HG03060 (cell line): Measurements from ENCODE around the gene FLNC.

Experiments used
- ATAC-seq: cut with Tn5 transposase; IDR thresholded peaks from one replicate; pipeline ENCODE4 v1.9.1; 2021; ENCODE audit warnings: low read depth, moderate number of reproducible peaks; ENCODE audit not compliant: unreplicated experiment

FLNC gene, protein sequence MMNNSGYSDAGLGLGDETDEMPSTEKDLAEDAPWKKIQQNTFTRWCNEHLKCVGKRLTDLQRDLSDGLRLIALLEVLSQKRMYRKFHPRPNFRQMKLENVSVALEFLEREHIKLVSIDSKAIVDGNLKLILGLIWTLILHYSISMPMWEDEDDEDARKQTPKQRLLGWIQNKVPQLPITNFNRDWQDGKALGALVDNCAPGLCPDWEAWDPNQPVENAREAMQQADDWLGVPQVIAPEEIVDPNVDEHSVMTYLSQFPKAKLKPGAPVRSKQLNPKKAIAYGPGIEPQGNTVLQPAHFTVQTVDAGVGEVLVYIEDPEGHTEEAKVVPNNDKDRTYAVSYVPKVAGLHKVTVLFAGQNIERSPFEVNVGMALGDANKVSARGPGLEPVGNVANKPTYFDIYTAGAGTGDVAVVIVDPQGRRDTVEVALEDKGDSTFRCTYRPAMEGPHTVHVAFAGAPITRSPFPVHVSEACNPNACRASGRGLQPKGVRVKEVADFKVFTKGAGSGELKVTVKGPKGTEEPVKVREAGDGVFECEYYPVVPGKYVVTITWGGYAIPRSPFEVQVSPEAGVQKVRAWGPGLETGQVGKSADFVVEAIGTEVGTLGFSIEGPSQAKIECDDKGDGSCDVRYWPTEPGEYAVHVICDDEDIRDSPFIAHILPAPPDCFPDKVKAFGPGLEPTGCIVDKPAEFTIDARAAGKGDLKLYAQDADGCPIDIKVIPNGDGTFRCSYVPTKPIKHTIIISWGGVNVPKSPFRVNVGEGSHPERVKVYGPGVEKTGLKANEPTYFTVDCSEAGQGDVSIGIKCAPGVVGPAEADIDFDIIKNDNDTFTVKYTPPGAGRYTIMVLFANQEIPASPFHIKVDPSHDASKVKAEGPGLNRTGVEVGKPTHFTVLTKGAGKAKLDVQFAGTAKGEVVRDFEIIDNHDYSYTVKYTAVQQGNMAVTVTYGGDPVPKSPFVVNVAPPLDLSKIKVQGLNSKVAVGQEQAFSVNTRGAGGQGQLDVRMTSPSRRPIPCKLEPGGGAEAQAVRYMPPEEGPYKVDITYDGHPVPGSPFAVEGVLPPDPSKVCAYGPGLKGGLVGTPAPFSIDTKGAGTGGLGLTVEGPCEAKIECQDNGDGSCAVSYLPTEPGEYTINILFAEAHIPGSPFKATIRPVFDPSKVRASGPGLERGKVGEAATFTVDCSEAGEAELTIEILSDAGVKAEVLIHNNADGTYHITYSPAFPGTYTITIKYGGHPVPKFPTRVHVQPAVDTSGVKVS (N-terminal part only)

DNA sequence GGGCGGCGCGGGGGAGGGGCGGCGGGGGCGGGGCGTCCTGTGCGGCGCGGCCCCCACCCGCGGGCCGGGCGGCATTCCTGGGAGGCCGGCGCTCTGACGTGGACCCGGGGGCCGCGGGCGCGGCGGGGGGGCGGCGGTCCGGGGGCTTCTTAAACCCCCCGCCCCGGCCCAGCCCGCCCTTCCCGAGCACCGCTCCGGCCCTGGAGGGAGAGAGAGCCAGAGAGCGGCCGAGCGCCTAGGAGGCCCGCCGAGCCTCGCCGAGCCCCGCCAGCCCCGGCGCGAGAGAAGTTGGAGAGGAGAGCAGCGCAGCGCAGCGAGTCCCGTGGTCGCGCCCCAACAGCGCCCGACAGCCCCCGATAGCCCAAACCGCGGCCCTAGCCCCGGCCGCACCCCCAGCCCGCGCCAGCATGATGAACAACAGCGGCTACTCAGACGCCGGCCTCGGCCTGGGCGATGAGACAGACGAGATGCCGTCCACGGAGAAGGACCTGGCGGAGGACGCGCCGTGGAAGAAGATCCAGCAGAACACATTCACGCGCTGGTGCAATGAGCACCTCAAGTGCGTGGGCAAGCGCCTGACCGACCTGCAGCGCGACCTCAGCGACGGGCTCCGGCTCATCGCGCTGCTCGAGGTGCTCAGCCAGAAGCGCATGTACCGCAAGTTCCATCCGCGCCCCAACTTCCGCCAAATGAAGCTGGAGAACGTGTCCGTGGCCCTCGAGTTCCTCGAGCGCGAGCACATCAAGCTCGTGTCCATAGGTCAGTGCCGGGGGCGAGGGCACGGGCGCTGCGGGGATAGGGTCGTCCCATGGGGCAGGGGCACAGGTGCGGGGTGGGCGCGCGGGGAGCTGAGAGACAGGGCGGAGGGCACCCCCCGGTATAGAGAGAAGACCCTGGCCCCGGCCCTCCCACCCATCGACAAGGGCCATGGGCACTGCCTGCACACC, at the start of gene FLNC:
TSS of gene FLNC (plus strand) at position 176 of the 947 bp plus-strand sequence. CDS start at position 408, 232 bp downstream.
- ATAC-seq = no peak

GRCh38 chr7:128781126-128781525, 49.1 kb upstream of the FLNC start:
- no peak for ATAC-seq

- ATAC-seq = no peak
Measured at GRCh38 chr7:128781851-128782250, 48.4 kb upstream of the FLNC start.

GRCh38 chr7:128783143-128783861, 46.9 kb upstream of the FLNC start:
- no peak for ATAC-seq

DNA sequence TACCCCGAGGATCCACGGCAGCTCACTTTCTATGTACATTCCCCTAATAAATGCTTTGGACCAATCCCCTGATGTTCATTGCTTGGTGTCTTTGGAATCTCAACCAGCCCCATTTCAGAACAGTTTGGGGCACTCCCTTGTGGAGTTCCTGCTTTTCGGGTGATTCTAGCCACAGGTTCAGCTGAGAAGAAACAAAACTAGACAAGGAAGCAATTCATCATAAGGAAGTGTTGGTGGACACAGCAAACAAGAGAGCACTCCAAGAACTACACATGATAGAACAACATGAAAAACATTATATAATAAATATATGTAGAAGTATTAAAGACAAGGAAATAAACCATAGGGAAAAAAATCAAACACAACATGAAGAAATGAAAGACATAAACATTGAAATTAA, 44.5 kb upstream of the FLNC start:
- ATAC-seq = no peak

- ATAC-seq = no peak
Measured at GRCh38 chr7:128788446-128789412, 41.5 kb upstream of the FLNC start.

- ATAC-seq = no peak
Measured at GRCh38 chr7:128790315-128791041, 39.7 kb upstream of the FLNC start.

DNA sequence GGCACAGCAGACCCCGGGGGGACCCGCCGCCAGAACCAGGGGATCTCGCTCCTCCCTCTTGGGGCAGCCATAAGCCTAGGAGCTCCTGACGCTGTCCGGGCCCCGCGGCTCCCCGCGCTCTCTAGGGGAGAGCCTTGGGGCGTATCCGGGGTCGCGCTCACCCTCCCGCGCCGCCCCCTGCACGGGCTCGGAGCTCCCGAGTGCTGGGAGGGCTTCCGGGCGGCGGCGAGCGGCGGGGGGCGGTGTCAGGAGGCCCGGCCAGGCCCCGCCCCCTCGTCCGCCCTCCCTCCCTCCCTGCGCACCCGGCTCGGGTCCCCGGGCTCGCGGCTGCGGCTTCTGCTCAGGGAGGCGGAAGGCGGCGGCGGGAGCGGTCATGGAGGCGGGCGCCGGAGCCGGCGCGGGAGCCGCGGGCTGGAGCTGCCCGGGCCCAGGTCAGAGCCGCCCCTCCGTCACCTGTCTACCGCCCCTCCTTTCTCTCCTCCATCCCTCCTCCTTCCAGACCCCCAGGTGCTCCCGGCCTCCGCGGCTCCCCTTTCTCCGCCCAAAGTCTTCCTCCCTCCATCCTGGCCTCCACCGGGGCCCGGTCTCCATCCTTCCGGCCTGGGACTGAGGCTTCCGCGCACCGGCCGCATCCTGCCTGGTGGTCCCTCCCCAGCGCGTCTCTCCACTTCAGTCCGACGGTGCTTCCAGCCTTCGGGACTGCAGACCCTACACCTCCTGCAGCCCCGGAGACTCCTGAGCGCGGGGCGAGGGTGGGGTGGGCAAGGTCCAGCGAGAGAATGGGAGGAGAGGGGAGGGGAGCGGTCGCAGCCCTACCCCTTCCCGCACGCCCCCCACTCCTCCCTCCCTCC, 38.9 kb upstream of the FLNC start, which contains the start of gene CCDC136:
TSS of gene CCDC136 (plus strand) at position 848 of the 851 bp plus-strand sequence. CDS start 444 bp downstream, outside the sequence.
- no peak for ATAC-seq

- ATAC-seq = no peak
Measured at GRCh38 chr7:128791972-128792327, 38.3 kb upstream of the FLNC start.

DNA sequence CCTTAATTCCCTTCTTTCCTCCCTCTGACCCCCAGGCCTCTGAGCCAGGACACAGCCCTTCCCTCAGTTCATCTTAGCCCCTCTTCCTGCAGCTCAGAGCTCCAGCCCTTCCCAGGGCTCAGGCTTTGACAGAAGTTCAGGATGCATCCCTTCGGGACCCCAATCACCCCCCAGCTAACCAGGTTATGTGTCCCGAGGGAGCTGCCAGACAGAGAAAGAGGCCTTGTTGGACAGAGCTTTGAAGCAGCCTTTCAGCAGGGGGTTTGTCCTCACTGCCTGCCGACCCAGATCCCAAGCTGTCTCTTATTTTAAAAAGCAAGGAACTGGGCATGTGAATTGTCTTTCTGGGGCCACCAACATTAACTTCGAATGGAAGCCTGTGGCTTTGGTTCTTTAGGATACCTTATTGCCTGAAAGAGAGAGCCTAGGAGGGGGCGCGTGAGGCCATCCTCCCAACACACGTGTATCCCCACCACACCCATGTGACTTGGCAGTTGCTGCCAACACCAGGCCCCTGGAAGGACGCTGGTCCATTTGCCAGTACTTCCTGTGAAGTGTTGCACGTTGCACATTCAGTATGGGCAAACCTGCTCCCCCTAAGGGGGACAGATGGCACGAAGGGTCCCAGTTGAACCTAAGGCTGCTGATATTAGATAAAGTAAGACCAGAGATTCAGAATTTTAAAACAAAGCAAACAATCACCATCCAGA, 37.6 kb upstream of the FLNC start:
- ATAC-seq = no peak

- no peak for ATAC-seq
Measured at GRCh38 chr7:128793181-128793547, 37.0 kb upstream of the FLNC start.

DNA sequence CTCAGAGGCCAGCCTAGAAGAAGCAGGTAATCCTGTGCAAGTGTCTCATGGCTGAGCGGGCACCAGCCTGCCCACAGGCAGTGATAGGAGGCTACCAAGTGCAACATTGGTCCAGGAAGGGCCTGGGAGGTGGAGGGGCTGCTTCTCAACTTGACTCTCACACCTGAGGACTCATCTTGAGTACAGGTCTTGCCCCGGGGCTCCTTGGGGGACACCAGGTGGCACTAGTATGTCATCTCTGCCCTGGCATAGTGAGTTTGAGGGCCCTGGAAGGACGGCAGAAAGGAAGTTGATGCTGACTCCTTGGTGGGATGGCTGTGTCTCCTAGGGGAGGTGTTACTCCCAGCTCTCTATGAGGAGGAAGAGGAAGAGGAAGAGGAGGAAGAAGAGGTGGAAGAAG, 36.2 kb upstream of the FLNC start:
- ATAC-seq = no peak

DNA sequence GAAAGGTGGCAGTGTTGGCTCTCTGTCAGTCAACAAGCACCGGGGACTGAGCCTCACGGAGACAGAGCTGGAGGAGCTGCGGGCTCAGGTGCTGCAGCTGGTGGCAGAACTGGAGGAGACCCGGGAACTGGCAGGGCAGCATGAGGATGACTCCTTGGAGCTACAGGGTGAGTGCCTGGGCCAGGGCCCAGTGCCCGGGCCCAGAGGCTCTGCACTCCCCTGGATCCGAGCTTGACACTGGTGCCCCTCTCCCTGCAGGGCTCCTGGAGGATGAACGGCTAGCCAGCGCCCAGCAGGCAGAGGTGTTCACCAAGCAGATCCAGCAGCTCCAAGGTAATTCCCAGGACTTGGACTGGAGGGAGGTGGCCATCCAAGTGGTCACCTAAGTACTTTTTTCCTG, 35.8 kb upstream of the FLNC start:
- ATAC-seq = no peak

DNA sequence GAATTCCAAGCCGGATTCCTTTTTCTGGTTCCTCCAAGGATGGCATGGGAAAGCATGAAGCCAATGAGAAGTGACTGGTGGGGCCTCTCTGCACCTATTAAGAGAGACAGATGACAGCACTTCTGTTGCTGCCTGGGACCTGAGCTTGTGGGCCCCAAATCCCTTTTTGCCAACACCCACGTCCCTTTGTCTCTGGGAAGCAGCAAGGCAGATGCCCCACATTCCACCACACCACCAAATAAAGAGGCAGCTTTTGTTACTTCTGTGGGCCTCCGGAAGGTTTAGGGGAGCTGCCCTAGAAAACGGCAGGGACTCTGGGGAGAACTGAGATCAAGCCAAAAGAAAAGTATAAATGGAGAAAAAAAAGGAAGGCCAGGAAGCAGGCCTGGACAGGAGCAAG, 35.1 kb upstream of the FLNC start:
- ATAC-seq = no peak

- ATAC-seq = no peak
Measured at GRCh38 chr7:128796327-128796726, 33.9 kb upstream of the FLNC start.

- no peak for ATAC-seq
Measured at GRCh38 chr7:128799451-128799850, 30.8 kb upstream of the FLNC start.
